Suprapubic skin (tissue), 4 donors: ENCODE results near the gene USP32.

ENCODE experiments used
- EP300 ChIP-seq: sonication (generic); formaldehyde crosslinking; IDR thresholded peaks from one replicate; pipeline ENCODE4 v1.6.1; 2017; ENCODE audit warnings: antibody characterized with exemption
- POLR2A ChIP-seq, 2 donors: fragments of 450-650 bp; IDR thresholded peaks; one replicate each; pipeline ENCODE4 v1.6.1; 2017; ENCODE audit warnings: antibody characterized with exemption in 2 of 2, mild to moderate bottlenecking in 2 of 2, moderate library complexity in 2 of 2
- POLR2AphosphoS5 ChIP-seq, 3 donors: sonication (generic); formaldehyde crosslinking; IDR thresholded peaks; one replicate each; pipeline ENCODE4 v1.6.1; 2017; ENCODE audit warnings: antibody characterized with exemption in 3 of 3
- TF ChIP-seq, protein P1 (sequence below), 2 donors: fragments of 200-600 bp in 1 of 2; fragments of 450-650 bp in 1 of 2; sonication (generic) in 1 of 2; IDR thresholded peaks; one replicate each; pipeline ENCODE4 v1.5.1; 2016 to 2019; ENCODE audit warnings: antibody characterized with exemption in 2 of 2, mild to moderate bottlenecking in 1 of 2, moderate library complexity in 1 of 2

DNA sequence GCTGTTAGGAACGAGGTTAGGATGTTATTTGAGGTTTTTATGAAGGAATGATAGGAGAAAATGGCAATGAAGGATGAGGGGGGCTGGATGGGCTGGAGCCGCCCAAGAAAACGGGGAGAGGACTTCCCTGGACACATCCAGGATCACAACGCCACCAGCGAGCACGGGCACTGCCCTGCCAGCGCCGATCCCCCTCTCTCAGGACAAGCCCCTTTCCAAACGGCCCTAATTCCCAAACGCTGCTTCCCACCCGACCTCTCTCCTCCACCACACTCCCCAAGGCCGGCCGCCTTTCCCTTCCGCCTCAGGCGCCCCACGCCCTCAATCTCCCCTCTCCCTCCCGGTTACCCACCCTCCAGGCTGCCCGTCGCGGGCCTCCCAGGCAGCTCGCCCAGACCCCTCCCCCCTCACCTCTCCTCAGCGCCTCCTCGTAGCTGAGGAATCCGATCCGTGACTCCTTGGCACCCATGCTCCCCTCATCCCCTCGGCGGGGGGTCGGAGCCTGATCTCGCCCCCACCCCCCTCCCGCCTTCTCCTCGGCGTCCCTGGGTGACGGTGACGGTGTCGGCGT lies 377 bp downstream of the USP32 start:
- TF ChIP-seq EP300 (no peak), POLR2A (IDR thresholded peaks at IDR 0.05) (no peak), POLR2AphosphoS5 (IDR thresholded peaks at IDR 0.05) (no peak)
- TF ChIP-seq, protein P1, sequence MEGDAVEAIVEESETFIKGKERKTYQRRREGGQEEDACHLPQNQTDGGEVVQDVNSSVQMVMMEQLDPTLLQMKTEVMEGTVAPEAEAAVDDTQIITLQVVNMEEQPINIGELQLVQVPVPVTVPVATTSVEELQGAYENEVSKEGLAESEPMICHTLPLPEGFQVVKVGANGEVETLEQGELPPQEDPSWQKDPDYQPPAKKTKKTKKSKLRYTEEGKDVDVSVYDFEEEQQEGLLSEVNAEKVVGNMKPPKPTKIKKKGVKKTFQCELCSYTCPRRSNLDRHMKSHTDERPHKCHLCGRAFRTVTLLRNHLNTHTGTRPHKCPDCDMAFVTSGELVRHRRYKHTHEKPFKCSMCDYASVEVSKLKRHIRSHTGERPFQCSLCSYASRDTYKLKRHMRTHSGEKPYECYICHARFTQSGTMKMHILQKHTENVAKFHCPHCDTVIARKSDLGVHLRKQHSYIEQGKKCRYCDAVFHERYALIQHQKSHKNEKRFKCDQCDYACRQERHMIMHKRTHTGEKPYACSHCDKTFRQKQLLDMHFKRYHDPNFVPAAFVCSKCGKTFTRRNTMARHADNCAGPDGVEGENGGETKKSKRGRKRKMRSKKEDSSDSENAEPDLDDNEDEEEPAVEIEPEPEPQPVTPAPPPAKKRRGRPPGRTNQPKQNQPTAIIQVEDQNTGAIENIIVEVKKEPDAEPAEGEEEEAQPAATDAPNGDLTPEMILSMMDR (IDR thresholded peaks at IDR 0.05): no peak
